Measurements from ENCODE around the gene ASH1L.
A peak's percentile ranks its signal among the peaks of the same experiment; 100 is the strongest.
"Not testable (repeated sequence)": the region's sequence is repeated elsewhere in the genome, so short reads cannot be mapped to it uniquely, and the experiment has no call there.

ASH1L gene

GRCh38 chr1:155514582-155515187 lies 47.9 kb downstream of the ASH1L start:
- no peak for DNase-seq
- no peak for TF ChIP-seq CTCF (IDR thresholded peaks at IDR 0.05; ENCODE audit: low read depth, low read length)
- H3K9me3 ChIP-seq (ENCODE audit: severe bottlenecking), result no peaks in the 10 kb centered on the region
- no peak overlapping the region for H3K27ac ChIP-seq
- H3K4me3 ChIP-seq (ENCODE audit: low read depth, low read length), result no peak overlapping the region
- no peaks in the 10 kb centered on the region for H3K27me3 ChIP-seq (ENCODE audit: insufficient read depth, low read depth, severe bottlenecking)
- H3K36me3 ChIP-seq, result peaks cover 49% of the 10 kb centered on the region

- Histone ChIP-seq H3K4me3 (ENCODE audit: low read depth, low read length) (no peak overlapping the region), H3K27ac (no peak overlapping the region), H3K36me3 (peaks cover 43% of the 10 kb centered on the region), H3K9me3 (ENCODE audit: severe bottlenecking) (no peaks in the 10 kb centered on the region), H3K27me3 (ENCODE audit: insufficient read depth, low read depth, severe bottlenecking) (no peaks in the 10 kb centered on the region)
- TF ChIP-seq CTCF (IDR thresholded peaks at IDR 0.05; ENCODE audit: low read depth, low read length), result no peak
- no peak for DNase-seq
Measured at GRCh38 chr1:155513300-155513916, 49.2 kb downstream of the ASH1L start.

GRCh38 chr1:155511385-155511784 lies 51.2 kb downstream of the ASH1L start:
- not testable (repeated sequence) for H3K27me3 ChIP-seq (ENCODE audit: insufficient read depth, low read depth, severe bottlenecking); DNase-seq; H3K27ac ChIP-seq; H3K9me3 ChIP-seq (ENCODE audit: severe bottlenecking); H3K4me3 ChIP-seq (ENCODE audit: low read depth, low read length)
- H3K36me3 ChIP-seq, result peaks cover 35% of the 10 kb centered on the region

DNA sequence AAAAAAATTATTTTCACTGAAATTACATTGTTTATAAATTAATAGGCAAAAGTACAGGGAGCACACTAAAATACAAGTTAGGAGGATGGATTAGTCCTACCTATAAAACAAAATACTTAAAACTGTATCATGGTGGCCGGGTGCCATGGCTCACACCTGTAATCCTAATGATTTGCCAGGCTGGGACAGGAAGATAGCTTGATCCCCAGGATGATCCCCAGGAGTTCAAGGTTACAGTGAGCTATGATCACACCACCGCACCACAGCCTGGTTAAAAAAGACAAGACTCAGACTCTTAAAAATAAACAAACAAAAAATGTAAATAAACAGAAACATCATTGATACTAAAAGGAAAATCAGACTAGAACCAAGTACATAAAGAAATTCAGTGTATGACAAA lies 53.5 kb downstream of the ASH1L start:
- peaks cover 30% of the 10 kb centered on the region for H3K36me3 ChIP-seq

DNA sequence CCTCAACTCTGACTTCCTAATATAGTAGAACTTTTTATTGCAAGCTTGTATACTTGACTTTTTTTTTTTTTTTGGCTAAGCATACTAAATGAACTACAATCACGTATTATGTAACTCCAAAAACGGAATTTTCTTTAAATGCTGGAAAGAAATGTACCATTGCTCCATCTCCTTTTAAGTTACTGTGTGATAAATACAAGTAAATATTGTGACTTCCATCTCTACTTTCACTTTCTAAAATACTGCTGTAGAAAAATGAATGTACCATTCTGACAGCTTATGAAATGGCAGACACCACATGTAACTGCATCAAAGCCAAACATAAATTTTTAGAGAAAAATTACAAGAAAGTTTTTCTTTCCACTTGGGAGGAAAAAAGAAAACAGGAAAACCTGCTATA lies 54.7 kb downstream of the ASH1L start:
- no peaks in the 10 kb centered on the region for H3K9me3 ChIP-seq (ENCODE audit: severe bottlenecking)
- H3K4me3 ChIP-seq (ENCODE audit: low read depth, low read length), result no peak overlapping the region
- peaks cover 24% of the 10 kb centered on the region for H3K36me3 ChIP-seq
- no peaks in the 10 kb centered on the region for H3K27me3 ChIP-seq (ENCODE audit: insufficient read depth, low read depth, severe bottlenecking)
- DNase-seq, result no peak
- H3K27ac ChIP-seq, result no peak overlapping the region
- TF ChIP-seq CTCF (IDR thresholded peaks at IDR 0.05; ENCODE audit: low read depth, low read length), result no peak

More for the DNA sequence above, 53.5 kb downstream of the ASH1L start:
- TF ChIP-seq CTCF (IDR thresholded peaks at IDR 0.05; ENCODE audit: low read depth, low read length), result no peak
- H3K27me3 ChIP-seq (ENCODE audit: insufficient read depth, low read depth, severe bottlenecking), result no peaks in the 10 kb centered on the region
- no peak overlapping the region for H3K4me3 ChIP-seq (ENCODE audit: low read depth, low read length)
- no peak overlapping the region for H3K27ac ChIP-seq
- DNase-seq, result no peak
- H3K9me3 ChIP-seq (ENCODE audit: severe bottlenecking), result no peaks in the 10 kb centered on the region

DNA sequence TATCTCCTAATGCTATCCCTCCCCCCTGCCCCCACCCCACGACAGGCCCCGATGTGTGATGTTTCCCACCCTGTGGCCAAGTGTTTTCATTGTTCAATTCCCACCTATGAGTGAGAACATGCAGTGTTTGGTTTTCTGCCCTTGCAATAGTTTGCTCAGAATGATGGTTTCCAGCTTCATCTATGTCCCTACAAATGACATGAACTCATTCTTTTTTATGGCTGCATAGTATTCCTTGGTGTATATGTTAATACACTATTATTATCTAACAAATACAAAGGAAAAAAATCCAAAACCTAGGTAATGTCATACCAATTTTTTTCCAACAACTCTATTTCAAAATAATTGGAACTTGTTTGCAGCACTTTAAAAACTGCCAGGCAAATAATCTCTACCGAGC lies 56.6 kb downstream of the ASH1L start:
- H3K36me3 ChIP-seq; H3K9me3 ChIP-seq (ENCODE audit: severe bottlenecking); H3K4me3 ChIP-seq (ENCODE audit: low read depth, low read length); DNase-seq; H3K27ac ChIP-seq; H3K27me3 ChIP-seq (ENCODE audit: insufficient read depth, low read depth, severe bottlenecking): not testable (repeated sequence)

DNA sequence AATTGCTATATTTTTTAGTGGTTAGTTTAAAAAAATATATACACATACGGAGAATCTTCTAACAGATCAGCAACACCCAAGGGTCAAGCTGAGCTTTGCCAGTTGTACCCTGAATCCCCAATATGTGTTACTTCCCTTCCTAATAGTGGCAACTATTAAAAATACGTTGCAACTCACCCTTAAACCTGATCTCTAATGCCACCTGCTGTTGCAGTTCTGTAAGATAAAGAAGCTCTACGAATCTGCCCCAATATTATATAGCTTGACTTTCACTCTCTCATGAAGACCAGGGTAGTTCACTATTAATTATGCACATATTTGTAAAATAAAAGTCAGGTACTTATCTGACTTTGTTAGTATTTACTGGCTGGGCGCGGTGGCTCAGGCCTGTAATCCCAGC lies 58.4 kb downstream of the ASH1L start:
- TF ChIP-seq CTCF (IDR thresholded peaks at IDR 0.05; ENCODE audit: low read depth, low read length), result peak; percentile 40; the same call in 1 of the 2 replicates
- no peak for DNase-seq
- Histone ChIP-seq H3K27ac (no peak overlapping the region), H3K36me3 (peaks cover 7% of the 10 kb centered on the region), H3K4me3 (ENCODE audit: low read depth, low read length) (no peak overlapping the region), H3K9me3 (ENCODE audit: severe bottlenecking) (no peaks in the 10 kb centered on the region), H3K27me3 (ENCODE audit: insufficient read depth, low read depth, severe bottlenecking) (no peaks in the 10 kb centered on the region)
